K562 (cell line): ENCODE measurements around the gene PRKCB. TPM values are rescaled to one million over a fixed set of nuclear protein-coding genes. Genes with fewer than 3 reads are reported as not detected.
A peak's percentile ranks its signal among the peaks of the same experiment; 100 is the strongest.

ENCODE experiments used
- ARNT ChIP-seq, 2 experiments: fragments of 450-650 bp; IDR thresholded peaks; 2 replicates each; pipeline ENCODE4 v1.6.1; 2016; ENCODE audit warnings: mild to moderate bottlenecking in 1 of 2
- E2F1 ChIP-seq: sonication (generic); formaldehyde crosslinking; IDR thresholded peaks from 2 replicates; pipeline ENCODE4 v1.8.1; 2023; ENCODE audit warnings: mild to moderate bottlenecking, missing genetic modification reagents, moderate library complexity
- EP400 ChIP-seq: fragments of 450-650 bp; IDR thresholded peaks from 2 replicates; pipeline ENCODE4 v1.6.1; 2017; ENCODE audit warnings: antibody characterized with exemption, mild to moderate bottlenecking, moderate library complexity
- HDAC3 ChIP-seq: fragments of 450-650 bp; IDR thresholded peaks from 2 replicates; pipeline ENCODE4 v1.6.1; 2018; ENCODE audit warnings: borderline replicate concordance, mild to moderate bottlenecking, moderate library complexity; ENCODE audit not compliant: partially characterized antibody
- HDAC8 ChIP-seq: fragments of 450-650 bp; IDR thresholded peaks from 2 replicates; pipeline ENCODE4 v1.6.1; 2016; ENCODE audit warnings: mild to moderate bottlenecking, missing genetic modification characterization, moderate library complexity, missing compliant biosample characterization
- HNRNPLL ChIP-seq: fragments of 200-400 bp; formaldehyde crosslinking; IDR thresholded peaks from 2 replicates; pipeline ENCODE4 v1.6.1; 2017; ENCODE audit warnings: low read length, low read depth, mild to moderate bottlenecking; ENCODE audit not compliant: poor library complexity, severe bottlenecking
- NR4A1 ChIP-seq, 2 experiments: fragments of 250-450 bp in 1 of 2; fragments of 450-650 bp in 1 of 2; sonication (Bioruptor Pico) in 1 of 2; IDR thresholded peaks; 2 replicates each; pipeline versions ENCODE4 v1.4.0 to v1.6.1; 2016 to 2020; ENCODE audit warnings: mild to moderate bottlenecking in 2 of 2, missing compliant biosample characterization in 1 of 2, missing genetic modification characterization in 1 of 2, moderate library complexity in 1 of 2
- NRF1 ChIP-seq, 2 experiments: fragments of 450-650 bp; IDR thresholded peaks in 1 of 2; conservative IDR thresholded peaks in 1 of 2; 2 replicates each; pipeline ENCODE4 v1.6.1; 2014; ENCODE audit warnings: mild to moderate bottlenecking in 2 of 2
- RB1 ChIP-seq: fragments of 450-650 bp; IDR thresholded peaks from 2 replicates; pipeline ENCODE4 v1.6.1; 2017; ENCODE audit warnings: low read depth, mild to moderate bottlenecking
- RBM39 ChIP-seq: fragments of 200-400 bp; formaldehyde crosslinking; optimal IDR thresholded peaks from 2 replicates; pipeline ENCODE3; 2018; ENCODE audit warnings: low read depth, low read length
- TFE3 ChIP-seq: fragments of 450-650 bp; formaldehyde crosslinking; IDR thresholded peaks from 2 replicates; pipeline ENCODE4 v1.4.0; 2020; ENCODE audit warnings: mild to moderate bottlenecking, mixed read lengths
- THAP12 ChIP-seq: fragments of 250-450 bp; sonication (Bioruptor Pico); IDR thresholded peaks from 2 replicates; pipeline ENCODE4 v1.9.0; 2021; ENCODE audit warnings: mild to moderate bottlenecking, inconsistent platforms
- ZNF212 ChIP-seq: fragments of 450-650 bp; formaldehyde crosslinking; IDR thresholded peaks from 2 replicates; pipeline ENCODE4 v1.4.0; 2020; ENCODE audit warnings: mild to moderate bottlenecking
- ZNF277 ChIP-seq: fragments of 250-450 bp; sonication (Bioruptor Pico); IDR thresholded peaks from 2 replicates; pipeline ENCODE4 v1.8.0; 2022; ENCODE audit warnings: inconsistent platforms, mild to moderate bottlenecking, moderate library complexity, borderline replicate concordance
- ZNF324 ChIP-seq: fragments of 250-450 bp; sonication (Bioruptor Pico); IDR thresholded peaks from 2 replicates; pipeline ENCODE4 v1.4.0; 2020; ENCODE audit warnings: mild to moderate bottlenecking
- ZNF644 ChIP-seq: fragments of 200-800 bp; sonication (Bioruptor generic); IDR thresholded peaks from 2 replicates; pipeline ENCODE4 v1.6.1; 2016; ENCODE audit warnings: low read depth, missing genetic modification characterization, missing compliant biosample characterization
- ZNF766 ChIP-seq: fragments of 200-800 bp; sonication (Bioruptor generic); conservative IDR thresholded peaks from 2 replicates; pipeline ENCODE4 v1.6.1; 2016; ENCODE audit warnings: missing genetic modification characterization, missing compliant biosample characterization
- polyA plus RNA-seq, 8 experiments: library from polyadenylated mRNA; depleted of rRNA in 4 of 8; stranded (reverse) in 5 of 8; unstranded in 3 of 8; fragments of >200 nt; fragmentation: Nextera tagmentation in 2 of 8; fragmentation: Illumina TruSeq in 1 of 8; extraction: Ambion mirVana in 2 of 8; extraction: Trizol in 1 of 8; gene quantifications; 2 replicates each; pipeline versions ENCODE4 v1.2.1 to v1.2.3, GENCODE V29; 2011 to 2014; ENCODE audit warnings: inconsistent platforms in 1 of 8, missing spikeins in 1 of 8
- total RNA-seq, 7 experiments: library from RNA; depleted of rRNA in 6 of 7; stranded (reverse); fragments of >200 nt in 6 of 7; fragmentation: Illumina TruSeq in 2 of 7; extraction: Trizol in 2 of 7; gene quantifications; 2 replicates each; pipeline versions ENCODE4 v1.2.1 to v1.2.3, GENCODE V29; 2011 to 2021; ENCODE audit warnings: low replicate concordance in 1 of 7

PRKCB gene
- total and polyA plus RNA-seq, 9 of the 15 experiments (the other 6 are each of a cell fraction or from before 2014, with no cell fraction given), result 49.9 to 276 (median 148) TPM

GRCh38 chr16:23900480-23901177, 64.8 kb downstream of the PRKCB start (continued):
- TF ChIP-seq THAP12 (CRISPR knock-in tag), result no peak
- TF ChIP-seq ZNF277, result no peak
- TF ChIP-seq TFE3 (CRISPR knock-in tag), result peak; percentile 87
- TF ChIP-seq ZNF212 (CRISPR knock-in tag), result no peak
- 0 out of 4 replicates have a peak, but pooled peaks of 1 of the 2 experiments have one; percentile 4 for TF ChIP-seq NRF1 (conservative IDR thresholded peaks at IDR 0.05 in 1 of 2, IDR thresholded peaks at IDR 0.05 in 1 of 2)
- 0 out of 2 replicates have a peak, but pooled peaks have one; percentile 7 for TF ChIP-seq ZNF324 (CRISPR knock-in tag)
- TF ChIP-seq E2F1 (CRISPR knock-in tag), result no peak
- TF ChIP-seq RB1, result no peak
- peak; percentile 52; the same call in 1 of the 2 replicates for TF ChIP-seq HDAC8 (tag)
- no peak for TF ChIP-seq ZNF766 (CRISPR knock-in tag)
- peak; percentile 3 for TF ChIP-seq HNRNPLL
- TF ChIP-seq ARNT (IDR thresholded peaks at IDR 0.05), result peak in 1 of 2 experiments; percentile 18; a peak in 1 of 4 replicates
- peak; percentile 8 for TF ChIP-seq HDAC3
- no peak for TF ChIP-seq NR4A1 (CRISPR knock-in tag; IDR thresholded peaks at IDR 0.05)
- TF ChIP-seq NR4A1 (tag; IDR thresholded peaks at IDR 0.05), result 0 out of 2 replicates have a peak, but pooled peaks have one; percentile 13
- TF ChIP-seq ZNF644 (tag), result peak; percentile 22; the same call in 1 of the 2 replicates
- TF ChIP-seq RBM39, result peak; percentile 32
- TF ChIP-seq EP400, result 0 out of 2 replicates have a peak, but pooled peaks have one; percentile 6
- TF ChIP-seq, all 486 proteins: peak for 28
